ENCODE results near the gene OBP2B.
"Not testable (repeated sequence)": the region's sequence is repeated elsewhere in the genome, so short reads cannot be mapped to it uniquely, and the experiment has no call there.

OBP2B gene

DNA sequence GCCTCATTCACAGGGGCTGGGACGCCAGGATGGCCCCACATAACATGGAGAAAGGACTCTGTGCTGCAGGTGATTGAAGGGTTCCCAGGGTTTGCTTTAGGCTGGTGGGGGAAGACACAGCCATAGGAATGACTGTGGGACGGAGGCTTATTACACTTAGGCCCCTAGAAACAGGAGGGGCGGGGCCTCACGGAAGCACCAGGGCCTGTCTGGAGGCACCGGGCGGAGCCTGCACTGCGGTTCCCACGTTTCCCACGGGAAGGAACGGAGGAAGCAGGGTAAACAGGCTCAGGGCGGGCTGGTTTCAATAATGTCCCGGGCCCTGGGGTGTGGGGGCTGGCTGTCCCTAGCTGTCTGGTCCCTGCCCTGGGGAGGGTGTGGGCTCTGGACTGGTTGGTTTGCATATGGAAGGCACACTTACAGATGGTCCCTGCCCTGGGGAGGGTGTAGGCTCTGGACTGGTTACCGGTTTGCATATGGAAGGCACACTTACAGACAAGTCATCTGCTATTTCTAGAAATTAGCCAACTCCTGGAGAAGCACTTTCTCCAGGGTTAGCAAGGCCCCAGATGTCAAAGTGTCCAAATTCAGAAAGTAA, 14.2 kb upstream of the OBP2B start:
- not testable (repeated sequence) for DNase-seq

GRCh38 chr9:133221994-133222393, 12.9 kb upstream of the OBP2B start:
- not testable (repeated sequence) for DNase-seq

DNA sequence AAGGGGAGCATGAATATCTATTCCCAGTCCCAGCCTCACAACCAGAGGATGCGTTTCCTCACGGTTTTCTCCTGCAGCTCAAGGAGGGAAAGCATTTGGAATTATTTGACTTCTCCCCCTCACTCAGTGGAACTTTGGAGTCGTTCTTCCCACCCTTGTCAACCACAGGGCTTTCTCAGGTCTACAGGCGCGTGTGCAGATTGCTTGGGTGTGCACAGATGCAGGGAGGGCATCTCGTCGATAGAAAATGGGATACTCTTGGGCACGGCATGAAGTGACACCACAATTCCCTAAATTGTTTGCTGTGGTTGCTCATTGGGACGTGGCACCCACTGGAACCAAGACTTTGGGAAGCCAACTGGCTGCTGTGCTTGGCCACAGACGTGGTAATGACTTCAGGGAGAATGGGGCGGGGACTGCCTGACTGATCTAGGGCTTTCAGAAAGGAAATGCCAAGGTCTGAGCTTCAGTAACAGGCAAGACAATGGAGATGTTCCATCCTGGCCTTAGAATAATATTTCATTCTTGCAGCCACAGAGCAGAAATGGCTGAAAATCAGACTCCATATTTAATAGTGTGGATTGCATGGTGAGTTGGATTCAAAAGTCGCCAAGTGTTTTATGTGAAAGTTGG, 12.2 kb upstream of the OBP2B start:
- no peak for DNase-seq

DNA sequence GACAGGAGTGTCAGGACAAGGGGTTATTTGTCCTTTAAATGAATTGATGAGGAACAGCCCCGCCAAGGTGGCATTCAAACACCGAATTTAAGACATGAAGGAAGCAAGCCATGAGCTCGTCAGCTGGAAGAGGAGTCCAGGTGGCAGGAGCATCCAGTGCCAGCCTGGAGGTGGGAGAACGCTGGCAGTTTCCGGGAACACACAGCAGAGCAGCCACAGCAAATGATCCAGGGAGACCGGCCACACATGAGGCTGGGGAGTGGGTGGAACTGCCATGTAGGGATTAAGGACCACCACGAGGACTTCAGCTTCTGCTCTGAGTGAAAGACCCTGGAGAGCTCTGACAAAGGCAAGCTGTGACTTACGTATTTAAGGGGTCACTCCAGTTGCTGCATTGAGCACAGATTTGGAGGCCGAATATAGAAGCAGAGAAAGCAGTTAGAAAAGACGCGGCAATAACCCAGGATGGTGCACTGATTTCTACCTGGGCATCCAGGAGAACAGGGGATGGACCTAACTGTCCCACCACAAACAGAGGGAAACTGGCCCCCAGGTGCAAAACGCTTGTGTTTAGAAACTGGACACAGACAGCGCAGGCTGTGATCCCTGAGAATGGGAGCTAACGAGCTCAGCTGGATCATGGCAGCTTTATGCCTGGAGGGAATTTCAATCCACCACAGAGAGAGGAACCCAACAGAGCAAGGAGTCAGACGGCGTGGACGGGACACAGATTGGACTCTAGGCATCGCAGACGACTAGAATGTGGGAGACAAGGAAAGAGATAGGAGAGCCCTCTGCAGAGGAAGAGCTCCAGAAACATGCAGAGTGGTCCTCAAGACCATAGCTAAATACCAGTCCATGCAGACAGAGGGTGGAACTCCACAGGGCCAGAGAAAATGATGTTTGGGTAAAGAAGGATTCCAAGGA, 9.3 kb upstream of the OBP2B start:
- DNase-seq: not testable (repeated sequence)

DNA sequence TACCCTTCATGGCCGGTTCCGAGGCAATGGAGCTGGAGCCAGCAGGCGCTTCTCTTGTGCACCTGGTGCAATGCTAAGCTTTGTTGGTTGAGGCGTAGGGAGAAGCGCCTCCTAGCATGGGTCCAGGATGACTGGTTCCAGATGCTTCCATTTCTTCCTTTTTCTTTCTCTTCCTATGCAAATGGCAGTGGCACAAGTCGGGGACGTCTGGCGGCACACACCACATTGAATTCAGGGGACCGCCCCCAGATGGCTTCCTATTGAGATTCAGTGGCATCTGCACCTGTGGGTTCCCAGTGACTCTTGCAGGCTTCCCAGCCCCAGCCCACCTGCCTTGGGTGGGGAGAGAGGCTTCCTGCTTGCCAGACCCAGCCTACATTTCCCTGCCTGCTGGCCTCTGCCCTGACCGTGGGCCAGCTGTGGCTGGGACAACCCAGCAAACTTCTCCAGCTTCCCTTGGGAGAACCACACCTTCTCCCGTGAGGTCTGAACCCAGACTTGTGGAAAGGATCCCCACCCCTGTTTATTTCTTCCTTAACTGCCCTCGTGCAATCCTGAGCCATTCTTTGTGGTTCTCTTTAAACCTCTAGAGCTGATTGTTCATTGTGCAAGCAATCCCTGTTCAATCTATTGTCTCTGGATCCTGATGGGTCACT, 8.4 kb upstream of the OBP2B start:
- not testable (repeated sequence) for DNase-seq

- DNase-seq: not testable (repeated sequence)
These were observed 5.2 kb upstream of the OBP2B start for GRCh38 chr9:133214276-133214675.

- no peak for DNase-seq
These were observed 1.6 kb upstream of the OBP2B start for GRCh38 chr9:133210609-133211008.

DNA sequence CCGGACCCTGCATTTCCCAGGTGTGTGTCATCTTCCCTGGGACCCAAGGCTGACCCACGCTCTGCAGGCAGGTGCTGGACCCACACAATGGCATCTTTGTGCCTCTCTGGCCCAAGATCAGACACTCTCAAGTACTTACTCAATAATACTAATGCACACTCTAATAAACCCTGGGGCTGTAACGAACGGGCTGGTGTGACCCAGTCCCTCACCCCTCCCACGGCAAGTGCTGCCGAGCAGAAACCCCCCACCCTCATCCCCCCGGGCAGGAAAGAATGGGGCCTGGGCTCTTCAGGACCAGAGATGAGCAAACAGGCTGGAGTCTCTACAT, 1.1 kb upstream of the OBP2B start:
- DNase-seq: no peak

DNA sequence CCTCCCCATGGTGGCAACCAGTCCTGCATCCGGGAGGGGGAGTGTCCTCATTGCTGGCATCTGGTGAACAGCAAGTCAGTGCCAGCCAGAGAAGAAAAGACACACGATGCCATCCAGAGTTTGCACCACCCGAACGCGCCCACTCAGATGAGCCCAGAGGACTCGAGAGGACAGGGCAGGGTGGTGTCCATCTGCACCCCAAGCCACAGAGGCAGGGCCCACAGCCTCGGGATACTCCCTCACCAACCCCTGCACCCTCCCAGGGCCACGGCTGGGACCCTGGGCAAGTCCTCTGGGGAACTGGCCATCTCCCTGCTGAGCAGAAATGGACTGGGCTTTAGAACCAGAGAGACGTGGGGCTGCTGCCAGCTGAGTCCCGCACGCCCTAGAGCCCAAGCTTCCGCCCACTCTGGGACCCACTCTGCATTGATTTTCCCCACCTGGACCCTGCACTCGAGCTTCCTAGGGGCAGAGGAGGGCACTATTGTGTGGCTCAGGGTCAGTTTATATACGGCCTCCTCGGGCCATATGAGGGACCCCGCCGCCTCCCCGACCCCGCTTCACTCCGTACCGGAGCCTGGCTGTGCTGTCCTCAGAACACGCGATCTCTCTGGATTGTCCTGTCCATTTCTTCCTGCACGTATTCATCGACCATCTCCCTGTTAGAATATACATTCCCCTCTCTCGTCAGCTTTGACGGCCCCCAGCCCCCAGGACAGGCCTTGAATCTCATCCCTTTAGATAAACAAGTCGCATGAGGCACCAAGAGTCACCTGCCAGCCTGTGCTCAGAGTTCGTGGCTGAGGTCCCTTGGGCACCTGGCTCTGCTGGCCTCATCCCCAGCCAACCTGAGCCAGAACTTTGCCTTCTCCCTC, 514 bp upstream of the OBP2B start:
- not testable (repeated sequence) for DNase-seq

DNA sequence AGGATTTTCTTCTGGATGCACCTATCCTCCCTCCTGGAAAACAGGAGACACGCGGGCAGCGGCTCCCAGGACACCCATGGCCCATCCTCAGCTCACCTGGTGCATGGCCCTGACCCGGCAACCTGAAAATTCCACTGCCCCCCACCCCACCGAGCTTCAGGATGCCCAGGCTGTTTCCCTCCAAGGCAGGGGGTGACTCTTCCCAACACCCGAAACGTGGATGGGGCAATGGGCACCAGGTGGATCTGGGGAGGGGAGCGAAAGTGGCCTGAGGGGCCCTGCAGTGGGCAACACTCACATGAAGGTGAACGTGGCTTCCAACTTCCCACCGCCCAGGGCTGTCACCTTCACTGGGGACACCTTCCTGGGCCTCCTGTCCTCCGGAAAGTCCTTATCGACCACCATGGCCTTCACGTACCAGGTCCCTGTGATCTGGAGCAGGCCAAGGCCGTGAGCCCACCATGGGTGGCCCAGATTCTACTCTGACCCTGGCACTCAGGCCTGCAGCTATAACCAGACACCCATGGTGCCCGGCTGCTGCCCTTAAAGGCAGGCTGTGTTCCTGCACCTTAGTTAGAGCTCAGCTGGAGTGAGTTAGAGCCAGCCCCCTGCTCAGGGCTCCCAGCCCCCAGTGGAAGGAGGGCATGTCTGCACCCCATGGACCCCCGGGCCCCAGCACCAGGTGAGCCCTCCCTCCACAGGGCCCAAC, 725 bp downstream of the OBP2B start:
- DNase-seq: not testable (repeated sequence)

GRCh38 chr9:133207540-133208170, 1.4 kb downstream of the OBP2B start:
- DNase-seq: no peak

GRCh38 chr9:133207021-133207531, 2.0 kb downstream of the OBP2B start:
- DNase-seq: no peak

GRCh38 chr9:133205996-133206931, 2.8 kb downstream of the OBP2B start:
- no peak for DNase-seq

DNA sequence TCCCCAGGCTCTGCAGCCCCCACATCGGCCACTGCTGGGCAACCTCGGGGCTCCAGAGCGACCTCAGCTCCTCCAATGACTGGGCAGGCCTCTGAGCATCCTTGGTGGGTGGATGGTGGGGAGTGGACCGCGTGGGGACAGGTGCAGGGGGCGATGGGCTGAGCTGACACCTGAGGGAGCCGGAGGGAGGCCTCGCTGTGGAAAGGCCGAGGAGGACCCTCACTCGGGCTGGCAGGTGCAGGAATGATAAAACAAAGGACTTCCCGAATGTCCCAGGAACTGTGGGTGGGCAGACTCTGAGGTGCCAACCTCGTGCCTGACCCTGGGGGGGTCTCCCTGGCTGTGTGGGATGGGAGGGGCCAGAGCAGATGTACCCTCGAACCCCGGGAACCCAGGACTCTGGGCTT, 3.6 kb downstream of the OBP2B start:
- DNase-seq: not testable (repeated sequence)

DNA sequence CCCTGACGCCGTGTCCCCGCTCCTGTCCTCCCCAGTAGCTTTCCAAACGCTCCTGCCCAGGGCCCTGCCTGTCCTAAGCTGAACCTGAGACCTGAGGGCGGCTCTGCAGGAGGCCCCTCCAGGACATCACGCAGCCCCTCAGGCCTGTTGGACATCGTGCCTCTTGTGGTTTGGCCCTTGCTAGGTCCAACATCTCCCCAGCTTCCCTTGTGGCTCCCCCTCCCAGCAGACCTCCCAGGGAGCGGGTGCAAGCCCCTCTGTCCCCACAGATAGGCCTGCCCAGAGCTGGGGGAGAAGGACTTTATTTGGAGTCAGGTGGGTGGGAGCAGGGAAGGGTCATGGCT, 4.1 kb downstream of the OBP2B start:
- no peak for DNase-seq

DNA sequence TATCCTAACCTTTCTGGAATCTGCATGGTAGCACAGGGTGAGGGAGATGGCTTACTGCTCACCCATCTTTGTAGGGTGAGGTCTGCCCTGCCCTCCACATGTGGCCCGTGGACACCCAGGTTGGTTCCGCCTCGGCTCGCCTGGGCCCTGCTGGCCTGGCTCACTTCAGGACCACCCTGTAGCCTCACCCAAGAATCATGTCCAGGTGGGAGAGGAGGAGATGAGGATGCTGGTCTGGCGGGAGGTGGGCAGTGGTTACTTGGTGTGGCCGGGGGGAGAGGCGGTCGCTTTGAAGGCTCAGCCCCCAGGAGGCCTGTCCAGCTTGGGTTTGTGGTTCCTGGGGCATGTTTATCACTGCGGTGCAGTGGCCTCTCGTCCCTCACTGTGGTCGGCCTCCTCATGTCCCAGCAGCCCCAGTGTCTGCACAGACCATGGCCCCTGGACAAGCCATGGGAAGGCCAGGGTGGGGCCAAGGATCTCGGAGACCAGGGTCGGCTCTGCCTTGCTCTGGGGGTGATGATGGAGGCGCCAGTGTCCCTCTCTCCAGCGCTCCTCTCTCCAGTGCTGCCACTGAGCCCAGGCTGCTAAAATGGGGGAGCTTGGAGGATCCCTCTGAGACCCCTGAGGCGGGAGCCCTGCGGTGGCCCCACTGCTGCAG, 4.6 kb downstream of the OBP2B start:
- DNase-seq: no peak

- DNase-seq: no peak
These were observed 5.5 kb downstream of the OBP2B start for GRCh38 chr9:133203506-133204075.
